Measurements from ENCODE around the gene GCK.

DNA sequence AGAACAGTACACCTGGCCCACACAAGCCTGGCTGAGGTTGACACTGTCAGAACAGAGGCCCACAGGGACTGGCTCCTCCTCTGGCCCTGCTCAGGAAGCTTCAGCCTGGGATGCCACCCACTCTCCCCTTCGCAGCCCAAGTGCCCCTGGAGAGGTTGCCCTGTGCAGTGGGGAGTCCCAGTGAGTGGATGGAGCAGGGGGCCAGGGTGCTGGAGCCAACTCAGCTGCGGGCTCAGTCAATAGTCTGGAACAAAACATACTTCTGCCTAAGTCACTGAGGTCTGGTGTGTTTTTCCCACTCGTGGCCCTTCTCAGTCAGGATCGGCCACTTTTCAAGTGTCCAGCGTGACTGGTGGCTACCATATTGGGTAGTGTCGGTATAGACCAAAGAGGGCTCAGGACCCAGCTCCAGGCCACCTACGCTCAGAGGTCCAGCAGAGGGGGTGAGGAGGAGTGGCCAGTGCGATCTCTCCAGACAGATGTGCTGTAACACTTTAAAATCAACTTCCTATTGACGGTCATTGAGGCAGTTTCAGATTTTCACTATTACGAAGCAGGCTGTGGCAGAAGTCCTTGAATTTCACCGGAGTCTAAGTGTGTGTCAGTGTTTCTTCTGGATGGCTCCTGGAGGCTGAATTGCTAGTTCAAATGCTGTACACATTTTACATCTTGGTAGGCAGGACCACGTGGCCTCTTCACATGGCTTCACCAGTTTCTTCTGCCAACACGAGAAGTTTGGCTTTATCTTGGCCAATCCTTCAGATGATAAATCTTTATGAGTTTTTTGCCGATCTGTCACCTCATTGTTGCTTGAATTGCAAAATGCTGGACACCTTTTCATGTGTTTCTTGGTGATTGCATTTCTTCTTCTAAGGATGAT is 994 bp upstream of the GCK start:
- TF ChIP-seq CTCF (IDR thresholded peaks at IDR 0.05) (no peak), POLR2A (IDR thresholded peaks at IDR 0.05) (no peak)

All from Peyer's patch (tissue), 4 donors.